ENCODE measurements around the gene SEMA6A.
"Not testable (repeated sequence)": the region's sequence is repeated elsewhere in the genome, so short reads cannot be mapped to it uniquely, and the experiment has no call there.

The SEMA6A gene

DNA sequence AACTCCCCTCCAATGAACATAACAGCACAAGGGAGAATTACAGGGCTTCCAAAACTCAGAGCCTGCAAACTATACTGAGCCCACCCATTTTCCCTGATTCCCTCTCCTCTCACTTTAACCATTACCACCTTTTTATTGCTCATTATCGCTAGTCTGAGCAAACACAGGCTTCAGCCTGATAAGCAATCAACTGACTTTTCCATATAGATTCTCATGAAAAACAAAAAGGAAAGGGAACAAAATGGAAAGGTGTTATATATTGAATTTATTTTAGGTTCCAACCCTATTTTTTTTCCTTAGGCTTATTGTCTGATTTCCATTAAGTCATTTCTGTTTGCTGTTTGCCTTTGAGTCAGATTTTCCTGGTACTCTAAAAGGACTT, 27.9 kb downstream of the SEMA6A start:
- no peak for DNase-seq

DNA sequence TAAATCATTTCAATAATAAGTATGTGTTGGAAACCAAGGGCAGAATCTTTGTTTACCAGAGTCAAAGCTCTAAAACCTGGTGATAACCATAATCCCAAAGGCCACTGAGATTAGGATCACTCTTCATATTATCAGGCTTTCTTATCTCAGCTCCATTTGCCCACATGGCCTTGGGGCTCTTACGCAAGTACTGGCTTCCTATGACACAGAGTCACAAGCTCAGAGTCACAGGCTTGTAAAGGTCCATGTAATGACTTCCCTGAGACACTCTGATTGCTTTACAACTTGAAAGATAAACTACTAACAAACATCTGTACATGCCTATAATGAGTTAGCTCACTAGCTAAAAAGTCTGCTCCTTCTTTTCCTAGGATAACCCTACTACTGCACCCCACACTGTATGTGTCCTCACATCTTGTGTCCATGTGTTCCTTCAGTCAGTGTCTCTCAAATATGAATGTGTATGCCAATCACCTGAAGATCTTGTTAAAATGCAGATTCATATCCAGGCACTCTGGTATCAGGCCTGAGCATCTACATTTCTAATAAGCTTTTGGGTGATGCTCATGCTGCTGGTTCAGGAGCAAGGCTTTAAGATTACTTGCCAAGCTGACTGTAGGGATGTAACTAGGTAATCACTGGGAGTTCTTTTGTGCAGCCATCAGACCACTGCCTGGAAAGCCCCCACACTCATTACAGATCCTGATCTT, 28.4 kb downstream of the SEMA6A start:
- no peak for DNase-seq

DNA sequence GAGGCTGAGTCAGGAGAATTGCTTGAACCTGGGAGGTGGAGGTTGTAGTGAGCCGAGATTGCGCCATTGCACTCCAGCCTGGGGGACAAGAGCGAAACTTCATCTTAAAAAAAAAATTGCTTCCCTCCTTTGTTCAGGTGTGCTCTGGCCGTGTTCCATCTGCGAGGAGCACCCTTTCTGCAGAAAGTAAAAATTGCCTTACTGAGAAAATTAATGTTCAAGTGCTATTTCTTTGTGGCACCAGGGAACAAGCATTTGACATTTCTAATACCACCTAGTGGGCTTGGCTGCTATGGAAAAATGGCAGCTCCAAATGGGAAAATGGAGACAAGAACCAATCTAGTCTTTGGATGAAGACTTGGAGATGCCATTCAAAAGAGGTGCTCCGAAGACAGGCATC, 29.2 kb downstream of the SEMA6A start:
- not testable (repeated sequence) for DNase-seq

DNA sequence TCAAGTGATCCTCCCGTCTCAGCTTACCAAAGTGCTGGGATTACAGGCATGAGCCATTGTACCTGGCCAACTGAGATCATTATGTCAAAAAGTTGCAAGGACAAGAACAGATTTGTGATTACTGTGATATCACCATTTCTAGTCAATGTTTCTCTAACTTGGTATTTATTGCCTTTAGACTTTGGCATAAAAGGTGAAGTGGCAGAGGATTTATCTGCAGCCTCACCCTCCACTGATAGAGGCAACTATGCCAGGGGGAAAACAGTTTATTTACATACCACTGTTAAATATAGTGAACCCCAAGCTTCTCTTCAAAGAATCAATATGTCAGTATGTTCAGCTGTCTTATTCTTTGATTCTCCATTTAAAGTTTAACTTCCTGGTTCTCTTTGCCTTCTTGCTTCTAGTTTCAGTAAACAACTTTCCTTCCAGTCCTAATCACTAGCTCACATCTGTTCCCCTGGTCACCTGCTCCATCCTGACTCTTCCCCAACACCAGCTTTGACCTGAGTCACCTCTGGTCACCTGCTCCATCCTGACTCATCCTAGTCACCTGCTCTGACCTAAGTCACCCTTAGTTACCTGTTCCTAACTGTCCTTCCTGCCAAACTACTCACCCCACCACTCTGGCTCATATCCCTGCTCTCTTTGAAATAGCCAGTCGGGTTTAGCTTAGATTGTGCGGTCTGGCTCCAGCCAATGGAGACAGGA, 29.9 kb downstream of the SEMA6A start:
- DNase-seq: no peak

DNA sequence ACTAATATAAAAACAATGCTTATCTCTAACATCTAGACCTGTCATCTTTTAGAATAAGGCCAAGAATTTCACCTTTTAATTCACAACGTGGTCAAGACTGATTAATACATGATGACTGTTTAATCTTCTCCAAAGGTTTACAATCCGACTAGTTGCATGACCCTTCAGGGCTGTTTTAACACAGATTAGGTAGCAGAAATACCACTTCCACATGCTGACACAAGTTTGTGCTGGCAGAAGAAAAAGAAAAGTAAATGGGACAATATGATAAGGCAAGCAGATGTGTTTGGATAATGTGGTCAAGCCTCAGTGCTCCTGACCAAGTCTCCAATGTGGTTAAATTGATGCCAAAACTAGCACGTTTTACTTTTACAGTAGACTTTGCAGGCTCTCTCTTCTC, 31.1 kb downstream of the SEMA6A start:
- DNase-seq: no peak

DNA sequence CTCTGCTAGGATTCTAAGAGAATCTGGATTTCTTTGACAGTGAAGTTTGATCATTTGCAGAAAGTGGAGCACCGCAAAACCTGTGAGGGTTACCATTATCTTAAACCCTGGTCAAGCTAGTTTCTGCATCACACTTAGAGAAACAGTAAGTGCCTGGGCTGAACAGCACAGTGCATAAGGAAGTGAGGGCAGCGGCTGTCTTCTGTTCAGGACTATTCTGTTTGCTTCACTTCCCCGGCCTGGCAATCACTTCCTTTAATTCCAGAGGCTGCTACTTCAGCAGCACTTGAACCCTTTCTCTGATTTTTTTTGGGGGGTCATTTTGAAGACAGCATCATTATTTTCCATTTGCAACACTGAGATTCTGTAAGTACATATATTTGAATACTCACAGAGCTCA, 32.0 kb downstream of the SEMA6A start:
- no peak for DNase-seq

DNA sequence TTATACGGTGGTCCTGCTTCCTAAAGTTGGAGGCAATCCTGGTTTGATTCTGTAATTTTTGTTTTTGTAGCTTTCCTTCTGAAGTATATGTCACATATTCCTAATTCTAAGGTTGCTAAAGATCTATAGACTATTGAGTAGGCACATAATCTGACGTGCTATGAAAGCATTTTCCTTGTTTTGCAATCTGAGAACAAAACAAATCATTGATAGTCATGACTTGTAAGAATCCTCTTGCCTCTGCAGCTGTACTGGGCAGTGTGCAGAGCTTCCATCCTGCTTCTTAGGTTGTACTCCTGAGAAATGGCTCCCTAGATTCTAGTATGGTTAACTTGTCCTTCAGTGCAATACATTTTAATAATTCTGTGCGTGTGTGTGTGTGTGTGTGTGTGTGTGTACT, 35.4 kb downstream of the SEMA6A start:
- DNase-seq: no peak

DNA sequence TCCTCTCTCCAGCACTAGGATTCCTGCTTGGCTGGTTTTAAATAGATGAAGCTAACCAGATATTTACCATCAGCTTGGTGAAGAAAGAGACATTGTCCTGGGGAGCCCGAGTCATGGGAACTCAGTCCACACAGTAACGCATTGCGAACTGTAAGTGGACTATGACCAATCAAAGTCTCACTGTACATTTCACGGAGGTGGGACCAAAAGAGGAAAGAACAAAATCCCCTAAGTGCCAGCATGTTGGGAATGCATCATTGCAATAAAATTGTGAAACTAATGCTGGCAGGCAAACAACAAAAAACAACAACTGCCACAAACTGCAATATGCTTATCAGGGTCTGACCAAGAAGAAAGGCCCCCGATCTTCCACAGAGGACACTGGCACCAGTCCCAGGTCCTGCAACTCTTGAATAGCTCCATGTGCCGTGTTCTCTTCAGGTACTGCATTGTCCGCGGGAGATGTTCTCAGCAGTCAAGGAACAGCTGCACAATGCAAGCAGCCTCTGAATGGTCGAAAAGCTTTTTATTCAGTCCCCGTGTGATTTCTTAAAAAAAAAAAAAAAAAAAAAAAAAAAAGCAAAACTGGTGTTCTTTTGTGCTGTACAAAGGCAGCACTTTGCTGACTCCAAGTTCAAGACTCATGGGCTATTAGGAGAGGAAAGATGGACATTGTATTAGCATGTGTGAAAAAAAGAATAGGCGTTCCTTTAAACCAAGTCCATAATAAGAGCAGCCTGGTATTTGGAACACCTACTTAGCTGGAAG, 38.1 kb downstream of the SEMA6A start:
- DNase-seq: no peak

DNA sequence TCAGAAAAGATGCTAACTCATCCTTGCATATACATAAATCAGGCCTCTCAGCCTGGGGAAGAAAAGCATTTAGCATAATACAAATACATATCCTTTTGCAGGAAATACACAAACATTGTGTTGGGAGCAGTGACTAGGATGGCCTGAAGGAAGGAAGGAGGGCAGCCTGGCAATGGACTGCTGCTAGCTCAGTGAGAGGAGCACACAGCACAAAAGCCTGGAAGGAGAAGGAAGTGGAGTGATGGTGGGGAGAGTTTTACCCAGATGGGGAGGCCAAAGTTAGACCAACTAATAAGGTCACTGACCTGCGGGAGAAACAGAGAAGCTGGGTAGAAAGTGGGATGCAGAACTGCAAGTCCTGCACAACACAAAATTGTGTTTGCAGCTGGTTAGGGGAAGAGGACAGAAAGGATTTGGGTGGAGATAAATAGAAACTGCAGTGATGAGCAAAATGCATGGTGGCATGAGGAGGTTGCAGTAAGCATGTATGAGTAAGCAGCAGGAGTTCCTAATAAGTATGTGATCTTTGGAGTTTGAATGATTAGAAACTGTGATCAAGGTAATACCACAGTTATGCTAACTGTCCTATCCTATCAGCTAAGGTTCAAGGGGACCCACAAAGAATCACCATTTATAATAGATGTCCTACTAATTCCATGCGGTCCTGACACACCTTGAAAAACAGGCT, 39.5 kb downstream of the SEMA6A start:
- no peak for DNase-seq

DNA sequence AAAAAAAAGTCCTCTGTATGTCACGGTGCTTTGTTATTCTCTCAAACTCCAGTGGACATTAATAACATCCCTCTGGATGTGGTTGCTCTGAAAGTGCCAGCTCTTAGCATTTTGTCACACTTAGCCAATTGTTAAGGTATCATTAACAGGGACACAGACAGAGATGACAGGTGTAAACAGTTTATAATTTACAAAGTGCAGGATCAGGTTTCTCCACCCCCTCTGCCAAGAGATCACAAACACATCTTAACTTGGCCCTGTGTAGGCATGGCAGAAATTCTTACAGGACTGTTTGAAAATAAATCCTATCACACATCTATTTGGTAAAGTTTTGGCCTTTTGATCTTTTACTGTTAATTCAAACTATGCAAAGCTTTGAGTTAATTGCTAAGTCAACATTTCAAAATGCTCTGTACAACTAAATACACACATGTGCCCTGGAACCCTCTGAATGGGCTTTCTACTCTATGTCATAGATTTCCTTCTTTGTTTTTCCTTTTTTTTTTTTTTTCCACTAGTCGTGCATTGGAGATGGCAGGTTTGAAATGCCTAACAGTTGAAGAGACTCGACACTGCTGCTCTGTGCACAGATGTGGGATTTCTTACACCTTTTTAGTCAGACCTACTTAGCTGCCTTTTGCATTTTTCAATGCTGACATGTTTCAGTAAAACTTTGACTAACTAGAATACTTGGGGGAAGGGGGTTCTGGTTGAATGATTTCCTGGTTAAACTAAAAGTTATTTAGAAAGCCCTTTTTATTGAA, 41.7 kb downstream of the SEMA6A start:
- DNase-seq: no peak

DNA sequence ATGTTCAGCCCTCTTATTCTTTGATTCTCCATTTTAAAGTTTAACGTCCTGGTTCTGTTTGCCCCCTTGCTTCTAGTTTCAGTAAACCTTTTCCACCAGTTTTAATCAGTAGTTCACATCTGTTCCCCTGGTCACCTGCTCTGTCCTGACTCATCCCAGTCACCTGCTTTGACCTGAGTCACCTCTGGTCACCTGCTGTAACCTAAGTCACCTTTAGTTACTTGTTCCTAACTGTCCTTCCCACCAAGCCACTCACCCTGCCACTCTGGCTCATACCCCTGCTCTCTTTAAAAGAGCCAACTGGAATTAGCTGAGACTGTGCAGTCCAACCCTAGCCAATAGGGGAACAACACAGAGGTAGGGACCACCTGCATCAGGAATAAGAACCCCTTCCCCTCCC, 43.0 kb downstream of the SEMA6A start:
- no peak for DNase-seq

DNA sequence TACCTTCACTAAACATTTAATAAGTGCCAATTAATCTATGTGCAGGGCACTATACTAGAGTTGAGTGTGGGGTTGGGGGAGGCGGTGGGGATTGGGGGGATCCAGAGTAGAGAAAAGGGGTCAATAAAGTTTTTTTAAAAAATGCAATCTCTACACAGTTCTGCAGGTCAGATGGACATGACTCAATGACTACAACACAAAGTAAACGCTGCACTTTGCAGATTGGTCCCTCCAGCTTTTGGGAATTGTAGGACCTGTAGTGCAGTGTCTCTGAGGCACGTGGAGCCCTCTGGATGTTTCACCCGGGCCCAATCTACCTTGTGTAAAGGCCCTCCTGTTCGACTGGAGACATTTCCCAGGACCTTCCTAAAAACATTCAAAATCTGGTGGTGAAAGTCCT, 43.5 kb downstream of the SEMA6A start:
- DNase-seq: no peak

DNA sequence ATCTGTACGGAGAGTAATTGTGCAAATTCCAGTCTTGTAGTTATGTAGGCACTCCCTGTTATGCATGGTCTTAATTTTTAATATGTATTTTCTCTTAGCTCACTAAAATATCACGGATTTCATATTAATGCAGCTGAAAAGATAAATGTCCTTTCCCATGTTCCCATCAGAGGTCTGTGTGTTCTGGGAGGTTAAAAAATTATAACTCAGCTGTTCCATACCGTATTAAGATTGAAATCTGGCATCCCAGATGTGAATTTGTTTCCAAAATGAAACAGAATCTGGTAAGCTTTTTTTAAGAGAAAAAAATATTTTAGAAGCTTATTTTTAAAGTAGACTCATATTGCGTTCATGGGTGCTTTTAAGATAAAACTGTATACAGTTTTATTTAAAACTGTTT, 44.3 kb downstream of the SEMA6A start:
- no peak for DNase-seq

DNA sequence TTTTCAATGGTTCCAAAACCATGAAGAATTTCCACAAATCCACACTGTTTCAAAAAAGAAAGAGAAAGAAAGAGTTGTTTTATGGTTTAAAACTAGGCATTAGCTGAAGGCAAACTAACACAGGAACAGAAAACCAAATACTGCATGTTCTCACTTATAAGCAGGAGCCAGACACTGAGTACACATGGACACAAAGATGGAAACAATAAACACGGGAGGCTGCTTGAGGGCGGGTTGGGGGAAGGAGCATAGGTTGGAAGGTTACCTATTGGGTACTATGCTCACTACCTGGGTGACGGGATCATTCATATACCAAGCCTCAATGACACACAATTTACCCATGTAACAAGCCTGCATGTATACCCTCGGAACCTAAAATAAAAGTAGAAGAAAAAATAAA, 45.0 kb downstream of the SEMA6A start:
- DNase-seq: no peak

DNA sequence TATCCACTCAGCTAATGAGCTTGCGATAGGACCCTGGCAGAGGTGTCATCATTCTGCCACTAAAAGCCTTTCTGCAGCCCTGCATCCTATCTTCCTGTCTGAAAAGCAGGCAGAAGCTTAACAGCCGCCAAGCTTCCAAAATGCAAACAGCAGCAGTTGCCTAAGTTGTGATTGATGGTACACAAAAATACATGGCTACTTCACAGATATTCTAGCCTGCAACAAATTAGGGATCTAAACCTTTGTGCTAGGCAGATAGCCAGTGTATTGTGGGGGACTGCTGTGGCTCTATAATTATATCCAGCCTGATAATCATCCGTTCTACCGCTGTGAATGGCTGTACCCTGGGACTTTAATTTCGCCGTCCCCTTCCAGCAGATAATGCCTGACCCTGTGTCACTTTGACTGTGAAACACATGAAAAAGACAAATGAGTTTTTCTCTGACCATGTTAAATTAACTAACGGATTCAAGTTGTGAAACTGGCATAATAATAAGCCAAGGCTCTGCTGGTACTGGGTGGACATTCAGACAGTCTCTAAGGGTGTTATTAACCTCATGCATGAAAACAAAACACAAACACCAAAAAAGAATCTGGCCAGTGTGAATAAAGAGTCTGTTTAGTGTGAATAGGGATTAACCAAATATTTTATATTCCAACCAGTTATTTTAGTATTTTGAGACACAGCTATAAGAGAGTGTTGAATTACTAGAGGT, 45.9 kb downstream of the SEMA6A start:
- peak; percentile 22 for DNase-seq

DNA sequence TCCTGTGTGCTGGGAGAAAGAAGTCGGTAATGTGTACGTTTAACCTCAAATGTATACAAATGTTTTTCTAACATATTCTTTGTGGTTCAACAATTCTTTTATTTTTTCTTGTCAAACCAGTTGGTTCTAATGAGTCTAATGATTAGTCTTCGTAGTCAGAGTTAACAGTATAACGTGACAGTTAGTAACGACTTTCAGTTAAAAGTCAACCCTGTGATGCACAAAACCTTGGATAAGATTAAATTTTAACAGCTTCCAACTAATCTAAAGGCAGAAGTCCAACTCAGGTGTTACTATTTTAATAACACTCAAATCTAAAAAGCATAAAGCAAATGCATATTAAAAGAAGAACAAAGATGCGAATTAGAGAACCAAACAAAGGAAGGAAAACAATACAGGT, 47.0 kb downstream of the SEMA6A start:
- DNase-seq: no peak

DNA sequence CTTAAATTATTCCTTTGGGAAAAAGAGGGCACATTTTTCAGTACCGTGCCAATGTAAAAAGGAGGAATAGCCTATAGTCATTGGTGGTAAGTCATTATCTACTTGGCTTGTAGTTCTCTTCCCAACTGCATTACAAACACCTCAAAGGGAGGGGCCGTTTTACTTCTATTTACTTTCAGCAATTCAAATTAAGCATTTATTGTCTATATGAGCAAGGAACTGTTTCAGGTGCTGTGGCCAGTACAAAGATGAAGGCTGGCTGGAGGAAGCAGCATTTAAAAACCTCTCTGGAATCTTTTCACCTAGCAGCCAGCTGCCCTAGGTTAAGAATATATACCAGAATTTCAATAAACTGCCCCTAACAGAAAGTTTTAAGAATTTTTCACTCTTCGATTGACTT, 48.9 kb downstream of the SEMA6A start:
- DNase-seq: no peak

DNA sequence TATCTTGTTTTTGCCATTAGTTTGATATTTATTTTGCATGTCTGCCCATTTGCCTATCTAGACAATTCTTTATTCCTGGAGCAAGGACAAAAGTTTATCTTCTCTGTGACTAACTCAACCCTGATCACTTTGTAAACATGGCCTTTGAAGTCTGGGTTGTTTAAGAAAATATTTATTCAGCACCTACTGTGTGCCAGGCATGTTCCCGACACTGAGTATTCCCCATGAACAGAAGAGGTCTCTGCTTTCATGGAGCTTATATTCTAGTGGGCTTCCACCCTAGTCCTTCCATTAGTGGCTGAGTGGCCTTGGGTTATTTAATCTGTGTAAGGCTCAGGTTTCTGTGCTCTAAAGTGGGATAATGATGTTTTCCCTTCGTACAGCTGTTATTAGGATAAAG, 49.7 kb downstream of the SEMA6A start:
- no peak for DNase-seq

DNA sequence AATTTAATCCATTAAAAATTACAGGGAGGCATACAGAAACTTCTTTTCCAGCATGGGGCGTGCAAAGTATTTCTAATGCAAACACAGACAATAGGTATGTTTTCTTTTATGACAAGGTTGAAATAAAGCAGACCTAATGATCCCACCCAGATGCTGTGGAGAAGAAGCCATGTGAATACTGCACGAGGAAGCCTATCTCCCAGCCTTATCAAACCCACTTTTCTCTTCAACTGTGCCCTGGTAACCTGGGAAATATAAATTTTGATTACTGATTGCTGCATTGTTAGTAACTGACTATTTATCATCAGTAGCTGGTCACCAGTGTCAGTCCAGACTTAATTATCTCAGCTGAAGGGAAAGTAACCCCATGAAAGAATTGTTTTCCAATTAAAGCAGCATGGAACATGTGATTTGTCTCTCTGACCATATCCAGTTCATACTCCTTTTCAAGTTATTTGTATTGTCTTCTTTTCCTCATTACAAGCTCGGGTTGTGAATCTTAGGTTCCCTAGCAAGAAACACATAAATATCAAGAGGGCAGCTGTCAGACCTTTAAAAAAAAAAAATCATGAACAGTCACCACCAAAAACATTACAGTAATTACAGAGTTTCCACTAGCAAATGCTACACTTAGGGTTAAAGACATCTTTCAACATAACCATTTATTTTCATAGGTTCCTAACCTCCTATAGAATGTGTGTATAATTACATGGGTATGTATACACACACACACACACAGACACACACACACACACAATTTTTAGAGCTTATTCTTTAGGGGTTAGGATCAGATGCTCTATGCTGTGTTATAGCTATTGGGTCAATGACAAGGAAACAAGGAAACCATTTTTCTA, 50.3 kb downstream of the SEMA6A start:
- DNase-seq: no peak

DNA sequence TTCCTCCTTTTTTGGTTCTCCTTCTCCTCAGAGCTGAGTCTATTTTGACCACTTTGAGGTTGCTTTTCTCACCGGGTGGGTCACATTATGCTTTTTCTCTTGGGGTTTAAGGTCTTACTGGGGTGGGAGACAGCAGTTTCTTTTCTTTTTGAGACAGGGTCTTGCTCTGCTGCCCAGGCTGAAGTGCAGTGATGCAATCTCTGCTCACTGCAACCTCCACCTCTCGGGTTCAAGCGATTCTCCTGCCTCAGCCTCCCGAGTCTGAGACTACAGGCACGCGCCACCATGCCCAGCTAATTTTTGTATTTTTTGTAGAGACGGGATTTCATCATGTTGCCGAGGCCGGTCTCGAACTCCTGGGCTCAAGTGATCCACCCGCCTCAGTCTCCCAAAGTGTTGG, 51.4 kb downstream of the SEMA6A start:
- DNase-seq: not testable (repeated sequence)
